H1 (cell line): Measurements from ENCODE around the gene PROKR1. TPM values are rescaled to one million over a fixed set of nuclear protein-coding genes. Genes with fewer than 3 reads are reported as not detected.

Experiments
- CTCF ChIA-PET: fragments of 300-600 bp; sonication (Branson Sonifier 250); formaldehyde crosslinking; loops from one replicate; lab custom pipeline; 2021; ENCODE audit not compliant: partially characterized antibody; lab: Charles Lee
- POLR2A ChIA-PET: fragments of 300-600 bp; sonication (Branson Sonifier 250); formaldehyde crosslinking; loops from one replicate; lab custom pipeline; 2021; ENCODE audit warnings: inconsistent platforms; ENCODE audit not compliant: partially characterized antibody; lab: Charles Lee
- DNase-seq, 2 experiments: peaks; one replicate each; pipeline versions ENCODE4 v3.0.0 to v3.0.0-alpha.2; 2010 to 2022; ENCODE audit warnings: low spot score in 2 of 2, low read depth in 1 of 2, mixed read lengths in 1 of 2
- FAIRE-seq: peaks from 2 replicates; lab custom pipeline; 2011; peaks lifted over from hg19 to GRCh38; lab: Jason Lieb, UNC
- H2AFZ ChIP-seq: 2 replicates; pipeline ENCODE4 v1.8.1; 2012; ENCODE audit warnings: low read length, inconsistent platforms
- H2AK5ac ChIP-seq: 2 replicates; pipeline ENCODE4 v1.6.1; 2013; ENCODE audit warnings: low read depth, low read length
- H2BK120ac ChIP-seq: replicated peaks from 2 replicates; pipeline ENCODE3; 2013; ENCODE audit warnings: low read depth, low read length, inconsistent platforms
- H2BK12ac ChIP-seq: 2 replicates; pipeline ENCODE4 v1.6.1; 2013; ENCODE audit warnings: low read depth, low read length
- H2BK15ac ChIP-seq: 2 replicates; pipeline ENCODE4 v1.6.1; 2013; ENCODE audit warnings: low read length
- H2BK20ac ChIP-seq: 2 replicates; pipeline ENCODE4 v1.6.1; 2013; ENCODE audit warnings: low read length
- H2BK5ac ChIP-seq: 2 replicates; pipeline ENCODE4 v1.6.1; 2013; ENCODE audit warnings: low read depth, low read length
- H3K14ac ChIP-seq: 2 replicates; pipeline ENCODE4 v1.6.1; 2013; ENCODE audit warnings: inconsistent platforms; ENCODE audit not compliant: insufficient read length
- H3K18ac ChIP-seq: 2 replicates; pipeline ENCODE4 v1.6.1; 2013; ENCODE audit warnings: low read length; ENCODE audit errors: extremely low read depth
- H3K23ac ChIP-seq: 2 replicates; pipeline ENCODE4 v1.6.1; 2013; ENCODE audit warnings: inconsistent platforms; ENCODE audit not compliant: insufficient read length
- H3K23me2 ChIP-seq: 2 replicates; pipeline ENCODE4 v1.6.1; 2013; ENCODE audit warnings: low read depth, low read length
- H3K27ac ChIP-seq: 2 replicates; pipeline ENCODE4 v1.6.1; 2011; ENCODE audit warnings: low read depth, low read length, inconsistent platforms
- H3K27me3 ChIP-seq, 4 experiments: replicated peaks in 1 of 4; 1 replicate in 1 of 4; 2 replicates in 3 of 4; pipeline versions ENCODE4 v1.6.1 to v1.8.1; 2011 to 2013; ENCODE audit warnings: low read length in 3 of 4, mild to moderate bottlenecking in 3 of 4, inconsistent platforms in 2 of 4, mixed read lengths in 2 of 4, moderate library complexity in 1 of 4; ENCODE audit not compliant: control insufficient read depth in 3 of 4, insufficient read depth in 3 of 4; ENCODE audit errors: extremely low read depth in 1 of 4
- H3K36me3 ChIP-seq, 4 experiments: 2 replicates each; pipeline versions ENCODE4 v1.6.1 to v1.8.1; 2011 to 2013; ENCODE audit warnings: mild to moderate bottlenecking in 4 of 4, low read length in 3 of 4, moderate library complexity in 2 of 4, control low read depth in 1 of 4, inconsistent platforms in 1 of 4; ENCODE audit not compliant: insufficient read depth in 4 of 4, control insufficient read depth in 2 of 4
- H3K4ac ChIP-seq: replicated peaks from 2 replicates; pipeline ENCODE3; 2013; ENCODE audit warnings: low read length, low read depth, mixed read lengths, inconsistent platforms; ENCODE audit not compliant: insufficient read length
- H3K4me1 ChIP-seq, 4 experiments: replicated peaks in 1 of 4; 1 replicate in 1 of 4; 2 replicates in 3 of 4; pipeline versions ENCODE4 v1.6.1 to v1.8.1; 2011 to 2013; ENCODE audit warnings: low read length in 3 of 4, inconsistent platforms in 2 of 4, mixed read lengths in 1 of 4; ENCODE audit not compliant: insufficient read depth in 4 of 4, control insufficient read depth in 3 of 4
- H3K4me2 ChIP-seq, 2 experiments: 2 replicates each; pipeline versions ENCODE4 v1.6.1 to v1.8.1; 2011 to 2013; ENCODE audit warnings: low read depth in 2 of 2, low read length in 2 of 2, control low read depth in 1 of 2, inconsistent platforms in 1 of 2, mild to moderate bottlenecking in 1 of 2; ENCODE audit not compliant: insufficient read depth in 1 of 2
- H3K4me3 ChIP-seq, 4 experiments: fragments of 200-600, 300-600 bp in 1 of 4; sonication (generic), shearing (Covaris generic), sonication (Bioruptor Twin) in 1 of 4; 2 replicates each; pipeline versions ENCODE4 v1.5.1 to v1.8.1; 2011 to 2016; ENCODE audit warnings: low read length in 4 of 4, low read depth in 3 of 4, control low read depth in 2 of 4, inconsistent platforms in 2 of 4, mild to moderate bottlenecking in 2 of 4, mixed read lengths in 1 of 4, moderate library complexity in 1 of 4; ENCODE audit not compliant: insufficient read depth in 2 of 4; ENCODE audit errors: extremely low read depth in 1 of 4
- H3K56ac ChIP-seq: replicated peaks from 2 replicates; pipeline ENCODE3; 2013; ENCODE audit warnings: low read depth, mild to moderate bottlenecking, mixed read lengths, low read length, inconsistent platforms; ENCODE audit not compliant: insufficient read length
- H3K79me1 ChIP-seq: 2 replicates; pipeline ENCODE4 v1.6.1; 2013; ENCODE audit warnings: low read depth, low read length, control low read depth
- H3K79me2 ChIP-seq, 2 experiments: 2 replicates each; pipeline versions ENCODE4 v1.6.1 to v1.8.1; 2012 to 2013; ENCODE audit warnings: low read length in 2 of 2, mild to moderate bottlenecking in 2 of 2, inconsistent platforms in 1 of 2; ENCODE audit not compliant: insufficient read depth in 2 of 2, control insufficient read depth in 1 of 2
- H3K9ac ChIP-seq, 4 experiments: replicated peaks in 1 of 4; 1 replicate in 1 of 4; 2 replicates in 3 of 4; pipeline versions ENCODE4 v1.6.1 to v1.8.1; 2011 to 2013; ENCODE audit warnings: low read depth in 3 of 4, low read length in 3 of 4, control low read depth in 2 of 4, mild to moderate bottlenecking in 2 of 4, moderate library complexity in 2 of 4, inconsistent platforms in 1 of 4; ENCODE audit errors: extremely low read depth in 1 of 4
- H3K9me3 ChIP-seq, 2 experiments: 2 replicates each; pipeline versions ENCODE4 v1.6.1 to v1.8.1; 2012 to 2013; ENCODE audit warnings: mild to moderate bottlenecking in 2 of 2, moderate library complexity in 2 of 2, control low read depth in 1 of 2, inconsistent platforms in 1 of 2, low read depth in 1 of 2, low read length in 1 of 2, mixed read lengths in 1 of 2; ENCODE audit not compliant: insufficient read depth in 2 of 2
- H4K20me1 ChIP-seq, 2 experiments: replicated peaks in 1 of 2; 2 replicates each; pipeline versions ENCODE3 to v1.8.1; 2011 to 2013; ENCODE audit warnings: inconsistent platforms in 2 of 2, low read length in 2 of 2, mild to moderate bottlenecking in 1 of 2; ENCODE audit not compliant: insufficient read depth in 2 of 2, control insufficient read depth in 1 of 2
- H4K5ac ChIP-seq: 2 replicates; pipeline ENCODE4 v1.6.1; 2013; ENCODE audit warnings: low read length, low read depth, mixed read lengths, inconsistent platforms; ENCODE audit not compliant: insufficient read length
- H4K8ac ChIP-seq: 2 replicates; pipeline ENCODE4 v1.8.0; 2013; ENCODE audit warnings: mild to moderate bottlenecking, moderate library complexity, low read length, inconsistent platforms; ENCODE audit not compliant: insufficient read depth; ENCODE audit errors: extremely low read depth
- H4K91ac ChIP-seq: replicated peaks from 2 replicates; pipeline ENCODE3; 2013; ENCODE audit warnings: low read length, mixed read lengths, inconsistent platforms; ENCODE audit not compliant: insufficient read length
- BACH1 ChIP-seq: IDR thresholded peaks from 2 replicates; pipeline ENCODE4 v1.6.1; 2012; ENCODE audit warnings: low read length, improper control_type of control experiment
- EZH2 ChIP-seq: fragments of 200-600 bp; sonication (generic); IDR thresholded peaks from 2 replicates; pipeline ENCODE4 v1.7.1; 2012; ENCODE audit warnings: low read depth, mild to moderate bottlenecking, moderate library complexity, low read length, inconsistent platforms; ENCODE audit not compliant: severe bottlenecking
- JUN ChIP-seq: IDR thresholded peaks from 2 replicates; pipeline ENCODE4 v1.6.1; 2011; ENCODE audit warnings: low read depth, mild to moderate bottlenecking, improper control_type of control experiment, low read length
- KDM4A ChIP-seq: IDR thresholded peaks from one replicate; pipeline ENCODE4 v1.7.1; 2012; ENCODE audit warnings: low read depth, mild to moderate bottlenecking, moderate library complexity, low read length, inconsistent platforms; ENCODE audit not compliant: severe bottlenecking
- MAX ChIP-seq: IDR thresholded peaks from 2 replicates; pipeline ENCODE4 v1.6.1; 2012; ENCODE audit warnings: inconsistent platforms
- WGBS, 2 experiments: shearing (Covaris generic) in 1 of 2; methylation state at CpG; one replicate each; pipeline versions ENCODE4 v1.1.6 to v1.1.7; 2013 to 2015; ENCODE audit warnings: low lambda C conversion rate in 2 of 2, mixed read lengths in 2 of 2, inconsistent platforms in 1 of 2, low coverage in 1 of 2, missing lambda C conversion rate in 1 of 2; ENCODE audit not compliant: insufficient replicate concordance in 2 of 2, insufficient coverage in 1 of 2, insufficient read length in 1 of 2; ENCODE audit errors: extremely low coverage in 1 of 2, missing lambda C conversion rate in 1 of 2; 5-methylcytosine and 5-hydroxymethylcytosine counted together
- polyA plus RNA-seq, 7 experiments: library from polyadenylated mRNA; depleted of rRNA in 3 of 7; stranded (reverse) in 5 of 7; unstranded in 2 of 7; fragments of >200 nt in 5 of 7; fragments of 200-250 nt in 2 of 7; gene quantifications; 1 replicate in 5 of 7; 2 replicates in 1 of 7; 4 replicates in 1 of 7; pipeline versions ENCODE4 v1.2.1 to v1.2.3, GENCODE V29; 2011 to 2013; ENCODE audit warnings: missing spikeins in 2 of 7, mixed read lengths in 2 of 7
- total RNA-seq: library from RNA; stranded (reverse); fragmentation: NEBNext Ultra II Directional; extraction: Animal tissue kit (Norgen Biotek cat#: 25700); gene quantifications from 2 replicates; pipeline ENCODE4 v1.2.1, GENCODE V29; 2021

PROKR1 gene
- total and polyA plus RNA-seq, 2 of the 8 experiments (the other 6 are each of a cell fraction or from before 2014, with no cell fraction given), result 1.8 to 3.9 TPM

- TF ChIP-seq JUN (no peak), BACH1 (no peak), KDM4A (no peak), MAX (no peak), EZH2 (no peak)
- TF ChIP-seq, all 59 proteins: peak for 0
- Histone ChIP-seq H2BK5ac (no peak overlapping the region), H3K4me1 (peaks cover 0 to 15% (median 6%) of the 10 kb centered on the region in 4 experiments; a peak in 4 of 7 replicates), H3K27ac (no peak overlapping the region), H3K36me3 (no peaks in the 10 kb centered on the region), H4K8ac (no peak overlapping the region), H3K27me3 (no peaks in the 10 kb centered on the region), H2BK20ac (no peak overlapping the region), H4K5ac (no peak overlapping the region), H3K4ac (no peak overlapping the region), H3K23ac (no peak overlapping the region), H3K9ac (no peak overlapping the region), H3K14ac (no peak overlapping the region), H3K79me2 (no peaks in the 10 kb centered on the region), H4K20me1 (no peaks in the 10 kb centered on the region), H3K23me2 (no peaks in the 10 kb centered on the region), H3K18ac (no peak overlapping the region), H3K56ac (no peak overlapping the region), H3K9me3 (peaks cover 0 to 3% of the 10 kb centered on the region in 2 experiments; a peak in 1 of 4 replicates), H3K4me2 (no peak overlapping the region), H2BK15ac (no peak overlapping the region), H2BK12ac (no peak overlapping the region), H2AK5ac (no peak overlapping the region), H3K4me3 (no peak overlapping the region), H4K91ac (no peak overlapping the region), H2AFZ (no peak overlapping the region), H3K79me1 (no peaks in the 10 kb centered on the region), H2BK120ac (no peak overlapping the region)
- FAIRE-seq (peak; percentile 52), DNase-seq (no peak)
- WGBS, 2 experiments, result 95% methylated on average over 1 of the region's 1 CpG; no CpG with 5 or more reads in 1 of the 2 experiments
- POLR2A ChIA-PET, result no interaction called here
- CTCF ChIA-PET, result no interaction called here
Measured at GRCh38 chr2:68687018-68687417, 43.6 kb downstream of the PROKR1 start.
